Measurements from ENCODE around the gene ZFP36L2. TPM values are rescaled to one million over a fixed set of nuclear protein-coding genes. Genes with fewer than 3 reads are reported as not detected.
A peak's percentile ranks its signal among the peaks of the same experiment; 100 is the strongest.

Gene ZFP36L2
- polyA plus RNA-seq, 2 of the 4 experiments (the other 2 are of a cell fraction) = 10.5 to 17.3 TPM

DNA sequence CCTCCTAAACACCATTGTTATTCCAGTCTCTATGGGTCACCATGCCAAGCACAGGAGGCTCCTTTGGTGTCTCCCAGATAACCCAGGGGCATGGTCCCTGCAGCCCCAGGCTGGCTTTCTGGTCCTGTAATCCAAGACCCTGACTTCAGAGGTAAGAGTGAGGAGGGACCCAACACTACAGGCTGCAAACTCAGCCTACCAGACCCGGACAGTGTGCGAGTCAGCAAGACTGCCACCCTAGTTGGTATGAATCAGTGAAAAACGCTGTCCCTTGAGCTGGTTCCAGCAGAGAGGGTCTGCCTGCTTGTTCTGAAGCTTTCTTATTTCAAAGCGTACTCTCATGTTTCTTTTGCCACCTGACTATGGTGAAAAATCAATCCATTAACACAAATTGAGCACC lies 47.6 kb upstream of the ZFP36L2 start:
- no peak for FAIRE-seq
- peaks cover 20% of the 10 kb centered on the region for H3K4me1 ChIP-seq
- no peak overlapping the region for H3K4me3 ChIP-seq
- H3K4me2 ChIP-seq = no peak overlapping the region
- peak overlapping the region in 1 of 2 experiments; percentile 25; a peak in 2 of 6 replicates for H3K27ac ChIP-seq
- TF ChIP-seq CHD2 (IDR thresholded peaks at IDR 0.05; ENCODE audit: low read length, partially characterized antibody) (no peak), NFE2L2 (conservative IDR thresholded peaks at IDR 0.05; ENCODE audit: low read length) (no peak)
- 57% methylated on average over 4 of the region's 4 CpGs for WGBS (ENCODE audit: missing lambda C conversion rate)
- ATAC-seq = peak in 1 of 2 experiments; percentile 34; a peak in 2 of 6 replicates
- ChIA-PET CTCF (no interaction called here), POLR2A (no interaction called here)
- DNase-seq (ENCODE audit: low read depth in 1 of 2, low spot score in 1 of 2) = no peak
- H3K9me3 ChIP-seq = no peaks in the 10 kb centered on the region

DNA sequence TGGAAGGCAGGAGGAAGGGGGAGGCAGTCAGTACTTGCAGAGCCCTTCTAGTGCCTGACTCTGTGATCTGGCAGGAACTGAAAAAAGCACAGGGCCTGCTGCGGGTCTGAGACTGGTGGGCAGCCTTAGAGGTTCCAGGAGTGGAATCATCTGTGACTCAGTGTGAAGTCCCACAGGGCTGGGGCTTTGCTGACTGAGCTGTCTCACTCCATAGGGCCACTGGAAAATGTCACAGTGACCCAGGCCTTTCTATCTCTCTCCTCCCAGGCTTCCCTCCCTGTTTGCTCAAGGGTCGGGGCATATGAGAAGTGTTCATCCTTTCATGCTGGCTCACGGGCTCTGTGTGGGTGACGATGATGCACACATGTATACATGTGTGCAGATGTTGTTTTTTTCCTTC lies 47.1 kb upstream of the ZFP36L2 start:
- DNase-seq (ENCODE audit: low read depth in 1 of 2, low spot score in 1 of 2) (no peak), FAIRE-seq (no peak), ATAC-seq (no peak; a peak in 1 of 6 replicates)
- no peak overlapping the region for H3K4me3 ChIP-seq
- 86% methylated on average over 4 of the region's 4 CpGs for WGBS (ENCODE audit: missing lambda C conversion rate)
- ChIA-PET CTCF (no interaction called here), POLR2A (no interaction called here)
- H3K9me3 ChIP-seq = no peaks in the 10 kb centered on the region
- H3K27ac ChIP-seq = peak overlapping the region in 1 of 2 experiments; percentile 25; a peak in 1 of 6 replicates
- peaks cover 20% of the 10 kb centered on the region for H3K4me1 ChIP-seq
- no peak overlapping the region for H3K4me2 ChIP-seq
- TF ChIP-seq RFX5 (IDR thresholded peaks at IDR 0.05) (no peak), HOXB5 (CRISPR knock-in tag; IDR thresholded peaks at IDR 0.05) (no peak), POLR2A (IDR thresholded peaks at IDR 0.05; ENCODE audit: low read length) (no peak), MAZ (IDR thresholded peaks at IDR 0.05; ENCODE audit: borderline replicate concordance, low read depth, low read length) (no peak)
- TF ChIP-seq, protein P1, sequence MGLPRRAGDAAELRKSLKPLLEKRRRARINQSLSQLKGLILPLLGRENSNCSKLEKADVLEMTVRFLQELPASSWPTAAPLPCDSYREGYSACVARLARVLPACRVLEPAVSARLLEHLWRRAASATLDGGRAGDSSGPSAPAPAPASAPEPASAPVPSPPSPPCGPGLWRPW (IDR thresholded peaks at IDR 0.05) = no peak

DNA sequence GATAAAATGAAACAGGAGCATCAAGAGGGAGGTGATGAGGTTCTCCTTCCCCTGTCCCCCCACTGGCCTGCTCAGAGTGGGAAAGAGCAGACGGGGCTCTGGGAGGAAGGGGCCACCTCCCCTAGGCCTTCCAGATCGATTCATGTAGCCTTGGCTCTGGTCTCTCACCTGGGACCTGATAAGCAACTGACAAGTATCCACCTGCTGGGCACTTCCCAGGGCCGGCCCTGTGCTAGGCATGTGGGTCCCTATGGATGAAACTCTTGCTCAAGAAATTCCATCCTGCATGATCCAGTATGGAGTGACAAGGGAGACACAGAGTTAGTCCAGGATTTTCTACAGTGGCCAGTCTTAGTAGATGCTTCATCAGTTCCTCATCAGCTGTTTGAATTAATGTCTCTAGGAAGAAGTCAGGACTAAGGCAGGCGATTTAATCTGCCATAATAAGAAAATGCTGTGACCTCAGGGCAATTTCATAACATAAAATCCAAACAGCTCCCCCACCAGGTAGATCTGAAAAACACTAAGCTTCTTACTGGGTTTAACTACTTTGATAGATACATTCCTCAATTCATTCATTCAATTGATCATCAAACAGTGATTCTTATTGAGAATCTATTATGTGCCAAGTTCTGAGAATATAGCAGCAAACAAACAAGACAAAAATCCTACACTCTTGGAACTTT lies 44.7 kb upstream of the ZFP36L2 start:
- Histone ChIP-seq H3K27ac (peak overlapping the region in 1 of 2 experiments; percentile 29; a peak in 1 of 6 replicates), H3K9me3 (no peaks in the 10 kb centered on the region), H3K4me1 (peaks cover 7% of the 10 kb centered on the region; the same call in 1 of the 3 replicates), H3K4me3 (no peak overlapping the region), H3K4me2 (no peak overlapping the region)
- CTCF ChIA-PET = interaction anchor here (0.6 to 1.4 kb wide), 7 partner anchors 12 to 413 kb away, joined by 3 to 4 read pairs (median 3); no protein-coding TSS in a partner anchor
- POLR2A ChIA-PET = no interaction called here
- DNase-seq (ENCODE audit: low read depth in 1 of 2, low spot score in 1 of 2) (no peak), ATAC-seq (no peak), FAIRE-seq (no peak)
- TF ChIP-seq, protein P2, sequence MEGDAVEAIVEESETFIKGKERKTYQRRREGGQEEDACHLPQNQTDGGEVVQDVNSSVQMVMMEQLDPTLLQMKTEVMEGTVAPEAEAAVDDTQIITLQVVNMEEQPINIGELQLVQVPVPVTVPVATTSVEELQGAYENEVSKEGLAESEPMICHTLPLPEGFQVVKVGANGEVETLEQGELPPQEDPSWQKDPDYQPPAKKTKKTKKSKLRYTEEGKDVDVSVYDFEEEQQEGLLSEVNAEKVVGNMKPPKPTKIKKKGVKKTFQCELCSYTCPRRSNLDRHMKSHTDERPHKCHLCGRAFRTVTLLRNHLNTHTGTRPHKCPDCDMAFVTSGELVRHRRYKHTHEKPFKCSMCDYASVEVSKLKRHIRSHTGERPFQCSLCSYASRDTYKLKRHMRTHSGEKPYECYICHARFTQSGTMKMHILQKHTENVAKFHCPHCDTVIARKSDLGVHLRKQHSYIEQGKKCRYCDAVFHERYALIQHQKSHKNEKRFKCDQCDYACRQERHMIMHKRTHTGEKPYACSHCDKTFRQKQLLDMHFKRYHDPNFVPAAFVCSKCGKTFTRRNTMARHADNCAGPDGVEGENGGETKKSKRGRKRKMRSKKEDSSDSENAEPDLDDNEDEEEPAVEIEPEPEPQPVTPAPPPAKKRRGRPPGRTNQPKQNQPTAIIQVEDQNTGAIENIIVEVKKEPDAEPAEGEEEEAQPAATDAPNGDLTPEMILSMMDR (IDR thresholded peaks at IDR 0.05) = 0 out of 3 replicates have a peak, but pooled peaks have one; percentile 9
- no peak for TF ChIP-seq TP53 (CRISPR knock-in tag; IDR thresholded peaks at IDR 0.05)
- 78% methylated on average over 4 of the region's 4 CpGs for WGBS (ENCODE audit: missing lambda C conversion rate)

DNA sequence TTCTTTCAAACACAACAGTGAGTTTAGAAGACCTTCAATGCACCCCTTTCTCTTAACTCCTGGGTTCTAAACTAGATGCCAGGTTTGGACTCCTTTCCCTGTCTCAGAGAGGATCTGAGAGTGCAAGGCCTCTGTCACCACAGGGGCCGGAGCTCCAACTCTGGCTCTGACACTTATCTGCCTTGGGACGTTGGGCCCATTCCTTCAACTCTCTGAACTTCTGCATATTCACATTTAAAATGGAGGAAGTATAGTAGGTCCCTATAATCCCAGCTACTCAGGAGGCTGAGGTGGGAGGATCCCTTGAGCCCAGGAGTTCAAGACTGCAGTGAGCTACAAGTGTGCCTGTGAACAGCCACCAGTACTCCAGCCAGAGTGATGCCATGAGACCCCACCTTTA lies 44.1 kb upstream of the ZFP36L2 start:
- DNase-seq (ENCODE audit: low read depth in 1 of 2, low spot score in 1 of 2) (no peak), ATAC-seq (no peak), FAIRE-seq (no peak)
- no peak overlapping the region for H3K4me3 ChIP-seq
- H3K4me1 ChIP-seq = peaks cover 7% of the 10 kb centered on the region; the same call in 1 of the 3 replicates
- no peaks in the 10 kb centered on the region for H3K9me3 ChIP-seq
- ChIA-PET POLR2A (no interaction called here), CTCF (interaction anchor here (0.5 to 1.4 kb wide), 4 partner anchors 11 to 1539 kb away, joined by 3 read pairs; no protein-coding TSS in a partner anchor)
- WGBS (ENCODE audit: missing lambda C conversion rate) = 100% methylated on average over 2 of the region's 2 CpGs
- H3K4me2 ChIP-seq = no peak overlapping the region
- peak overlapping the region in 1 of 2 experiments; percentile 29; a peak in 1 of 6 replicates for H3K27ac ChIP-seq
- no peak for TF ChIP-seq CHD2 (IDR thresholded peaks at IDR 0.05; ENCODE audit: low read length, partially characterized antibody)
- TF ChIP-seq HOXB13 (CRISPR knock-in tag; IDR thresholded peaks at IDR 0.05; ENCODE audit: low read depth) = no peak
- TF ChIP-seq, protein P3, sequence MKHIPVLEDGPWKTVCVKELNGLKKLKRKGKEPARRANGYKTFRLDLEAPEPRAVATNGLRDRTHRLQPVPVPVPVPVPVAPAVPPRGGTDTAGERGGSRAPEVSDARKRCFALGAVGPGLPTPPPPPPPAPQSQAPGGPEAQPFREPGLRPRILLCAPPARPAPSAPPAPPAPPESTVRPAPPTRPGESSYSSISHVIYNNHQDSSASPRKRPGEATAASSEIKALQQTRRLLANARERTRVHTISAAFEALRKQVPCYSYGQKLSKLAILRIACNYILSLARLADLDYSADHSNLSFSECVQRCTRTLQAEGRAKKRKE (CRISPR knock-in tag; IDR thresholded peaks at IDR 0.05; ENCODE audit: low read depth) = no peak
- no peak for TF ChIP-seq EHF (CRISPR knock-in tag; IDR thresholded peaks at IDR 0.05)
- no peak for TF ChIP-seq MAZ (IDR thresholded peaks at IDR 0.05; ENCODE audit: borderline replicate concordance, low read depth, low read length)
- TF ChIP-seq FOSB (CRISPR knock-in tag; IDR thresholded peaks at IDR 0.05) = no peak
- TF ChIP-seq GATA3 (IDR thresholded peaks at IDR 0.05; ENCODE audit: borderline replicate concordance) = no peak
- TF ChIP-seq, protein P4, sequence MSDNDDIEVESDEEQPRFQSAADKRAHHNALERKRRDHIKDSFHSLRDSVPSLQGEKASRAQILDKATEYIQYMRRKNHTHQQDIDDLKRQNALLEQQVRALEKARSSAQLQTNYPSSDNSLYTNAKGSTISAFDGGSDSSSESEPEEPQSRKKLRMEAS (IDR thresholded peaks at IDR 0.05) = no peak
- TF ChIP-seq, protein P5, sequence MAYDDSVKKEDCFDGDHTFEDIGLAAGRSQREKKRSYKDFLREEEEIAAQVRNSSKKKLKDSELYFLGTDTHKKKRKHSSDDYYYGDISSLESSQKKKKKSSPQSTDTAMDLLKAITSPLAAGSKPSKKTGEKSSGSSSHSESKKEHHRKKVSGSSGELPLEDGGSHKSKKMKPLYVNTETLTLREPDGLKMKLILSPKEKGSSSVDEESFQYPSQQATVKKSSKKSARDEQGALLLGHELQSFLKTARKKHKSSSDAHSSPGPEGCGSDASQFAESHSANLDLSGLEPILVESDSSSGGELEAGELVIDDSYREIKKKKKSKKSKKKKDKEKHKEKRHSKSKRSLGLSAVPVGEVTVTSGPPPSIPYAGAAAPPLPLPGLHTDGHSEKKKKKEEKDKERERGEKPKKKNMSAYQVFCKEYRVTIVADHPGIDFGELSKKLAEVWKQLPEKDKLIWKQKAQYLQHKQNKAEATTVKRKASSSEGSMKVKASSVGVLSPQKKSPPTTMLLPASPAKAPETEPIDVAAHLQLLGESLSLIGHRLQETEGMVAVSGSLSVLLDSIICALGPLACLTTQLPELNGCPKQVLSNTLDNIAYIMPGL (CRISPR knock-in tag; IDR thresholded peaks at IDR 0.05; ENCODE audit: borderline replicate concordance) = no peak
- TF ChIP-seq FOSL2 (IDR thresholded peaks at IDR 0.05) = no peak
- no peak for TF ChIP-seq FOSL2 (CRISPR knock-in tag; IDR thresholded peaks at IDR 0.05)
- no peak for TF ChIP-seq RAD21 (conservative IDR thresholded peaks at IDR 0.05 in 1 of 2, IDR thresholded peaks at IDR 0.05 in 1 of 2)
- TF ChIP-seq, protein P2 (IDR thresholded peaks at IDR 0.05) = no peak
- TF ChIP-seq, protein P6, sequence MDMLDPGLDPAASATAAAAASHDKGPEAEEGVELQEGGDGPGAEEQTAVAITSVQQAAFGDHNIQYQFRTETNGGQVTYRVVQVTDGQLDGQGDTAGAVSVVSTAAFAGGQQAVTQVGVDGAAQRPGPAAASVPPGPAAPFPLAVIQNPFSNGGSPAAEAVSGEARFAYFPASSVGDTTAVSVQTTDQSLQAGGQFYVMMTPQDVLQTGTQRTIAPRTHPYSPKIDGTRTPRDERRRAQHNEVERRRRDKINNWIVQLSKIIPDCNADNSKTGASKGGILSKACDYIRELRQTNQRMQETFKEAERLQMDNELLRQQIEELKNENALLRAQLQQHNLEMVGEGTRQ (IDR thresholded peaks at IDR 0.05) = no peak

Measured in A549 (cell line).